ENCODE measurements around the gene SV2B.

DNA sequence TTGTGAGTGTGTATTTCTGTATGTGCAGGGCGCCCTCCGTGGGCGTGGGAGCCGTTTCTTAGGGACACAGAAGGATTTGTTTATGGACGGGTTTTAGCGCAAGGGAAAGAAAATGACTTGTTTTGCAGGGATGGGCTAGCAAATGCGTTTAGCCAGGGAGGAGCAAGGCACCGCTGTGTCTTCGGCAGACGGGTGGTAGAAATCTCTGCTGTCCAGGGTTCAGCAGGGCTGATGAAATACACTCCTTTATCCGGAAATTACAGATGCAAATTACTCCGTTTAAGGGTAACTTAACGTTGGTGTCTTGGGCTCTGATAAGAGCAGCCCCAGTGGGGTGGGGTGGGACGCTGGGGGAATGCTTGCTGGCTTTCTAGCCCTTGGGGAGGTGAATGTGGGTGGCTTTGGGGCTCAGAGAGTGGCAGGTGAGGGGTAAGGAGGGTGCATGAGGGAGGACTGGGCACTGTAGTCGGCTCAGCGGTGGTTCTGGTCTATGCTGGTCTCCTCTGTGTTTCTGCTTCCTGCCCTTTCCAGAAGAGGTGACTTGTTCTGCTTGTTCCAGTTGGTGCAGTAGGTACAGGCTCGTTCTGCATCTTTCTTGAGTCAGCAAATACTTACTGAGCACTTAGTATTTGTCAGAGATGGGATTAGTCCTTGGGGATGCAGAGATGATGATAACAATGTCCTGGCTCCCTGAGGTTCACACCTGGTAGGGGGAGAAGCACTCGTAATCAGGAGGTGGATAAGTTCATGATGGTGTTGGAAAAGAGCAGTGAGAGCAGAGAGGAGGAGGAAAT is 954 bp downstream of the SV2B start:
- TF ChIP-seq, protein P1, sequence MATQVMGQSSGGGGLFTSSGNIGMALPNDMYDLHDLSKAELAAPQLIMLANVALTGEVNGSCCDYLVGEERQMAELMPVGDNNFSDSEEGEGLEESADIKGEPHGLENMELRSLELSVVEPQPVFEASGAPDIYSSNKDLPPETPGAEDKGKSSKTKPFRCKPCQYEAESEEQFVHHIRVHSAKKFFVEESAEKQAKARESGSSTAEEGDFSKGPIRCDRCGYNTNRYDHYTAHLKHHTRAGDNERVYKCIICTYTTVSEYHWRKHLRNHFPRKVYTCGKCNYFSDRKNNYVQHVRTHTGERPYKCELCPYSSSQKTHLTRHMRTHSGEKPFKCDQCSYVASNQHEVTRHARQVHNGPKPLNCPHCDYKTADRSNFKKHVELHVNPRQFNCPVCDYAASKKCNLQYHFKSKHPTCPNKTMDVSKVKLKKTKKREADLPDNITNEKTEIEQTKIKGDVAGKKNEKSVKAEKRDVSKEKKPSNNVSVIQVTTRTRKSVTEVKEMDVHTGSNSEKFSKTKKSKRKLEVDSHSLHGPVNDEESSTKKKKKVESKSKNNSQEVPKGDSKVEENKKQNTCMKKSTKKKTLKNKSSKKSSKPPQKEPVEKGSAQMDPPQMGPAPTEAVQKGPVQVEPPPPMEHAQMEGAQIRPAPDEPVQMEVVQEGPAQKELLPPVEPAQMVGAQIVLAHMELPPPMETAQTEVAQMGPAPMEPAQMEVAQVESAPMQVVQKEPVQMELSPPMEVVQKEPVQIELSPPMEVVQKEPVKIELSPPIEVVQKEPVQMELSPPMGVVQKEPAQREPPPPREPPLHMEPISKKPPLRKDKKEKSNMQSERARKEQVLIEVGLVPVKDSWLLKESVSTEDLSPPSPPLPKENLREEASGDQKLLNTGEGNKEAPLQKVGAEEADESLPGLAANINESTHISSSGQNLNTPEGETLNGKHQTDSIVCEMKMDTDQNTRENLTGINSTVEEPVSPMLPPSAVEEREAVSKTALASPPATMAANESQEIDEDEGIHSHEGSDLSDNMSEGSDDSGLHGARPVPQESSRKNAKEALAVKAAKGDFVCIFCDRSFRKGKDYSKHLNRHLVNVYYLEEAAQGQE (IDR thresholded peaks at IDR 0.05; ENCODE audit: unreplicated experiment) = no peak
- no peak for TF ChIP-seq EZH2 (IDR thresholded peaks at IDR 0.05; ENCODE audit: low read depth, unreplicated experiment)
- TF ChIP-seq, protein P2, sequence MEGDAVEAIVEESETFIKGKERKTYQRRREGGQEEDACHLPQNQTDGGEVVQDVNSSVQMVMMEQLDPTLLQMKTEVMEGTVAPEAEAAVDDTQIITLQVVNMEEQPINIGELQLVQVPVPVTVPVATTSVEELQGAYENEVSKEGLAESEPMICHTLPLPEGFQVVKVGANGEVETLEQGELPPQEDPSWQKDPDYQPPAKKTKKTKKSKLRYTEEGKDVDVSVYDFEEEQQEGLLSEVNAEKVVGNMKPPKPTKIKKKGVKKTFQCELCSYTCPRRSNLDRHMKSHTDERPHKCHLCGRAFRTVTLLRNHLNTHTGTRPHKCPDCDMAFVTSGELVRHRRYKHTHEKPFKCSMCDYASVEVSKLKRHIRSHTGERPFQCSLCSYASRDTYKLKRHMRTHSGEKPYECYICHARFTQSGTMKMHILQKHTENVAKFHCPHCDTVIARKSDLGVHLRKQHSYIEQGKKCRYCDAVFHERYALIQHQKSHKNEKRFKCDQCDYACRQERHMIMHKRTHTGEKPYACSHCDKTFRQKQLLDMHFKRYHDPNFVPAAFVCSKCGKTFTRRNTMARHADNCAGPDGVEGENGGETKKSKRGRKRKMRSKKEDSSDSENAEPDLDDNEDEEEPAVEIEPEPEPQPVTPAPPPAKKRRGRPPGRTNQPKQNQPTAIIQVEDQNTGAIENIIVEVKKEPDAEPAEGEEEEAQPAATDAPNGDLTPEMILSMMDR (conservative IDR thresholded peaks at IDR 0.05; ENCODE audit: low read depth in 2 of 2) = no peak
- TF ChIP-seq EZH2phosphoT487 (IDR thresholded peaks at IDR 0.05; ENCODE audit: unreplicated experiment) = no peak
- no peak for TF ChIP-seq POLR2AphosphoS5 (IDR thresholded peaks at IDR 0.05; ENCODE audit: low read depth)
- no peak for TF ChIP-seq NANOG (IDR thresholded peaks at IDR 0.05; ENCODE audit: borderline replicate concordance)
- TF ChIP-seq ZNF331 (CRISPR knock-in tag; IDR thresholded peaks at IDR 0.05; ENCODE audit: low read depth) = no peak
- TF ChIP-seq CREB1 (CRISPR knock-in tag; IDR thresholded peaks at IDR 0.05; ENCODE audit: low read depth) = no peak
- TF ChIP-seq, protein P3, sequence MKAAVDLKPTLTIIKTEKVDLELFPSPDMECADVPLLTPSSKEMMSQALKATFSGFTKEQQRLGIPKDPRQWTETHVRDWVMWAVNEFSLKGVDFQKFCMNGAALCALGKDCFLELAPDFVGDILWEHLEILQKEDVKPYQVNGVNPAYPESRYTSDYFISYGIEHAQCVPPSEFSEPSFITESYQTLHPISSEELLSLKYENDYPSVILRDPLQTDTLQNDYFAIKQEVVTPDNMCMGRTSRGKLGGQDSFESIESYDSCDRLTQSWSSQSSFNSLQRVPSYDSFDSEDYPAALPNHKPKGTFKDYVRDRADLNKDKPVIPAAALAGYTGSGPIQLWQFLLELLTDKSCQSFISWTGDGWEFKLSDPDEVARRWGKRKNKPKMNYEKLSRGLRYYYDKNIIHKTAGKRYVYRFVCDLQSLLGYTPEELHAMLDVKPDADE (IDR thresholded peaks at IDR 0.05) = no peak
